Nephron (organoid): ENCODE measurements around the gene GBA2.

Experiments
- H3K27ac Mint-ChIP-seq, 3 experiments: 2 replicates each; pipeline ENCODE4 v1.8.0; 2020; ENCODE audit warnings: mixed read lengths in 3 of 3, mild to moderate bottlenecking in 2 of 3, moderate library complexity in 1 of 3
- H3K27me3 Mint-ChIP-seq: 2 replicates; pipeline ENCODE4 v1.8.0; 2021; ENCODE audit warnings: low read depth, mild to moderate bottlenecking, moderate library complexity, mixed read lengths
- H3K36me3 Mint-ChIP-seq: 2 replicates; pipeline ENCODE4 v1.8.0; 2020; ENCODE audit warnings: low read depth, mixed read lengths
- H3K4me1 Mint-ChIP-seq: 2 replicates; pipeline ENCODE4 v1.8.0; 2020; ENCODE audit warnings: mixed read lengths
- H3K4me3 Mint-ChIP-seq, 3 experiments: 2 replicates each; pipeline ENCODE4 v1.8.0; 2020; ENCODE audit warnings: mild to moderate bottlenecking in 3 of 3, mixed read lengths in 3 of 3, moderate library complexity in 2 of 3
- H3K9me3 Mint-ChIP-seq: 2 replicates; pipeline ENCODE4 v1.8.0; 2020; ENCODE audit warnings: mixed read lengths
- CTCF ChIP-seq, 3 experiments: fragments of 200-600 bp; sonication (generic); IDR thresholded peaks; one replicate each; pipeline ENCODE4 v1.5.0; 2021; ENCODE audit warnings: antibody characterized with exemption in 3 of 3; ENCODE audit not compliant: unreplicated experiment in 3 of 3

GBA2 gene

GRCh38 chr9:35731415-35732184, 17.4 kb downstream of the GBA2 start:
- H3K9me3 Mint-ChIP-seq, result no peaks in the 10 kb centered on the region
- peaks cover 24% of the 10 kb centered on the region for H3K36me3 Mint-ChIP-seq
- peaks cover 8% of the 10 kb centered on the region for H3K4me1 Mint-ChIP-seq
- no peak for TF ChIP-seq CTCF (IDR thresholded peaks at IDR 0.05; ENCODE audit: unreplicated experiment in 3 of 3)
- H3K4me3 Mint-ChIP-seq, result peak overlapping the region in 1 of 3 experiments; percentile 94
- H3K27ac Mint-ChIP-seq, result peak overlapping the region in 1 of 3 experiments; percentile 87
- no peaks in the 10 kb centered on the region for H3K27me3 Mint-ChIP-seq

GRCh38 chr9:35730486-35730854, 18.6 kb downstream of the GBA2 start:
- Mint-ChIP-seq H3K4me3 (no peak overlapping the region), H3K9me3 (no peaks in the 10 kb centered on the region), H3K4me1 (peaks cover 8% of the 10 kb centered on the region), H3K36me3 (peaks cover 22% of the 10 kb centered on the region), H3K27me3 (no peaks in the 10 kb centered on the region), H3K27ac (peak overlapping the region in 1 of 3 experiments; percentile 87)
- no peak for TF ChIP-seq CTCF (IDR thresholded peaks at IDR 0.05; ENCODE audit: unreplicated experiment in 3 of 3)

GRCh38 chr9:35729700-35730485, 19.1 kb downstream of the GBA2 start:
- Mint-ChIP-seq H3K4me3 (no peak overlapping the region), H3K9me3 (no peaks in the 10 kb centered on the region), H3K36me3 (peaks cover 22% of the 10 kb centered on the region), H3K27ac (peak overlapping the region in 1 of 3 experiments; percentile 87), H3K4me1 (peaks cover 8% of the 10 kb centered on the region), H3K27me3 (no peaks in the 10 kb centered on the region)
- TF ChIP-seq CTCF (IDR thresholded peaks at IDR 0.05; ENCODE audit: unreplicated experiment in 3 of 3), result peak; percentile 44 to 55 (median 51)

- Mint-ChIP-seq H3K36me3 (peaks cover 29% of the 10 kb centered on the region), H3K4me1 (peaks cover 8% of the 10 kb centered on the region), H3K4me3 (no peak overlapping the region), H3K9me3 (no peaks in the 10 kb centered on the region), H3K27me3 (no peaks in the 10 kb centered on the region), H3K27ac (no peak overlapping the region)
- TF ChIP-seq CTCF (IDR thresholded peaks at IDR 0.05; ENCODE audit: unreplicated experiment in 3 of 3), result no peak
These were observed 19.9 kb downstream of the GBA2 start for GRCh38 chr9:35729101-35729500.

- TF ChIP-seq CTCF (IDR thresholded peaks at IDR 0.05; ENCODE audit: unreplicated experiment in 3 of 3), result no peak
- Mint-ChIP-seq H3K4me3 (no peak overlapping the region), H3K36me3 (peaks cover 34% of the 10 kb centered on the region), H3K27me3 (no peaks in the 10 kb centered on the region), H3K4me1 (peaks cover 5% of the 10 kb centered on the region), H3K9me3 (no peaks in the 10 kb centered on the region), H3K27ac (no peak overlapping the region)
These were observed 20.7 kb downstream of the GBA2 start for GRCh38 chr9:35728041-35728971.
